GM21390 (cell line): ENCODE data around the gene UBE3A.
"Not testable (repeated sequence)": the region's sequence is repeated elsewhere in the genome, so short reads cannot be mapped to it uniquely, and the experiment has no call there.

ENCODE experiments used
- ATAC-seq: cut with Tn5 transposase; IDR thresholded peaks from one replicate; pipeline ENCODE4 v1.9.1; 2021; ENCODE audit not compliant: unreplicated experiment

The UBE3A gene

DNA sequence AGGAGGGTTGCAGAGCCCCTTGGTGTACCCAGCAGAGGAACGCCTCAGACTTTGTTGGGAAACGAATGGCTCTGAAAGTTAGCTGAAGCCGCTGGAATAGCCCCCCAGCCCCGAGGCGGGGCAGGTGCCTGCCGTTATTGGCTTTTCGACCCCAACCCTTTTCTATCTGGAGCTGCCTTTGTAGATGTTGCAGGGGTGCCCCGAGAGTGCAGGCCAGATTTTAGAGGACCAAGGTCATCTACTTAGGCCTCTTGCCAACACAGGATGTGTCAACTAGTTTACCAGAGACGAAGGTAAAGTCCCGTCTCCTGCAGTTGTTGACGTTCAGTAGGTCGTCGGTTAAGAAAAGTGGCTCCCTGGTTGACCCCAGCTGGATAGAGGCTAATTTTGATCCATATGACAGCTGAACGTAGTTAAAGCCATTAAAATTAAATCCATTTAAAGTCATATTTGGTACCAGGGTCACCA is 579 bp upstream of the UBE3A start:
- peak; percentile 7 for ATAC-seq

DNA sequence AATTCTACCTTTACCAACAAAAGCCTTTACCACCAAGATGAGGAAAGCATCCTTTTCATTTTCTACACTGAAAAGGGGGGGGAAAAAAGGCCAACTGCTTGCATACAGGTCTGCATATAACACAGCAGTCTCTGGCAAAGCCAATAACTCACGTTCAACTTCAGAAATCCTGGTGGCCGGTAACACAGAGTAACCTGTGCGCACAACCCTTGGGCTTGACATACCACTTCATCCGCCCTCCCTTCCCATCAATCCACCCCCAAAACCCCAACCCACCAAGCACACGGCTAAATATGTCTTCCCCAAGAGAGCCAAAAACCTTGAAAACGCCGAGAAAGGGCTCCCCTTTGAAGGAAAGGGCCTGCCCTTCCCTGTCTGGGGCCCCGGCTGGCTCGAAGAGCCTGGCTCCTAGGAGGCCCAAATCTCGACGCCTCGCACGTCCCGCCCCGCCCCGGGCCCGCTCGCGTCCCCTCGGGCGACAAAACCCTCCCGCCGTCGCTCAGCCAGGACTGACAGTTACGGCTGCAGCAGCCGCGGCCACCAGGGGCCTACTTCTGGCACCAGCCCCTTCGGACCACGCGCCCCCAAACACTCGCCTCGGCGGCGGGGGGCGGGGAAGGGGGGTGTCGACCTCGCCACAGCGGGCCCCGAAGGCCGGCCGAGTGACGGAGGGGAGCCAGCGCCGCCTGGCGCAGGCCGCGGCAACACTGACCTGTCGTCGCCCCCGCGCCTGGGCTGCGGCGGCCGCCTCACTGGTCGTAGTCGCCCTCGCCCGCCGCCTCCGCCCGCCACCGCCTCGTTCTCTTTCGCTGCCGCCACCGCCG is 835 bp downstream of the UBE3A start:
- ATAC-seq = peak; percentile 43

DNA sequence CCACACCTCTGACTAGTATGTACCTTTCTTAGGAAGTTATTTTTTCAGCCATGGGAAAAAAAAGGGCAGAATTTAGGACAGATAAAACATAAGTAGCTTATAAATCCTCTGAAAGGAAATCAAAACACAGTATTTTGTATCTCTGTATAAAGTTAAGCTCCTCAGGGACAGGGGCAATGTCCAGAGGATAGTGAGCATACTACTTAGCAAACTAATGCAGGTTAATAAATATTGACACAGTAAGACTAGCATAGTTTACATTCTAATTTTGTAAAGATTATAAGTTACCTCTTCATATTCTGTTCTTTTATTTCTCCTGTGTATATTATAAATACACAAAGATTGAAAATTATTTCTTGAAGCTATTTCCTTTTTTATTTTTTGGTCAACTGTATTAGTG is 2.1 kb downstream of the UBE3A start:
- no peak for ATAC-seq

DNA sequence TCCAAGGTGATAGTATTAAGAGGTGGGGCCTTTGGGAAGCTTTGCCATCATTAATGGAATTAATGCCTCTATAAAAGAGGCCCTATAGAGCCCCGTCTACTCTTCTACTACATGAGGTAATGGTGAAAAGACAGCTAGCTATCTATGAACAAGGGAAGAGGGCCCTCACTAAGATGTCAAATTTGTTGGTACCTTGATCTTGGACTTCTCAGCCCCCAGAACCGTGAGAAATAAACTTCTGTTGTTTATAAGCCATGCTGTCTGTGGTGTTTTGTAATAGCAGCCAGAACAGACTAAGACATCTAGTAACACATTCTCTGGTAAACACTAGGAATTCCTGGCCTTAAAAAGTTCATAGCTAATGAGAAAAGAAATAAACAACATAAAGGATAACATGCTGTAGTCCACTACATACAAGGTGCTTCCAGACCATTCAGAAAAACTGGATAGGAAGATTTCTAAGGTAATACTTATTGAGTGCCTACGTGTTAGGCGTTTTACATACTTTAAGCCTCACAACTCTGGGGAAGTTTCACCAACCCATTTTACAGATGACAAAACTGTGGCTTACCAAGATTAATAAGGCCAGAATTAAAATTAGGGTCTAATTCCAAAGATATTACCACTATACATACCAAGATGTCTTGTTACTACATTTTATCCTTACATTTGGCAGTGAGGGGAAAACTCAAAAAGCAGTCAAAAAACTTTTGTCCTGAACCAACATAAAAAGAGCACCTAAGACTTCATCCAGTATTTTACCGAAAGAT is 3.2 kb downstream of the UBE3A start:
- no peak for ATAC-seq

DNA sequence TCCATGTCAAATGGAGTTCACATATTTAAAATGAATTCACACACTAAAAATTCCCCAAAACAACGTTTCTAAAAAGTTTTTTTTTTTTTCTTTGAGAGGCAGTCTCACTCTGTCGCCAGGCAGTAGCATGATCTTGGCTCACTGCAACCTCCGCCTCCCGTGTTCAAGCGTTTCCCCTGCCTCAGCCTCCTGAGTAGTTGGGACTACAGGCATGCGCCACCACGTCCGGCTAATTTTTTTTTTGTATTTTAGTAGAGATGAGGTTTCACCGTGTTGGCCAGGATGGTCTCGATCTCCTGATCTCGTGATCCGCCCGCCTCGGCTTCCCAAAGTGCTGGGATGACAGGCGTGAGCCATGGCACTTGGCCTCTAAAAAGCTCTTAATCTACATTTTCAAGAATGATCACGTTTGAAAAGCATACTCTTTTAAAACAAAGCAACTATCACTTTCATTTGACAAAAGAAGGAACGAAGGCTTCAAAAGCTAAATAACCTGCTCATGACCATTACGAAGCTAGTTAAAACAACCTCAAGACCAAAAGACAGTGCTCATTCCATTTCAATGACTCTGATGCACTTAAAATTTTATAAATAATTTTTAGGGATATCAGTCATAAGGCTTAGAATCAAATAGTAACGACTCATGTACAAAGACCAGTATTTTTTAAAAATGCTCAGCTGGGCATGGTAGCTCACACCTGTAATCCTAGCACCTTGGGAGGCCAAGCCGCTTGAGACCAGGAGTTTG is 5.5 kb downstream of the UBE3A start:
- no peak for ATAC-seq

DNA sequence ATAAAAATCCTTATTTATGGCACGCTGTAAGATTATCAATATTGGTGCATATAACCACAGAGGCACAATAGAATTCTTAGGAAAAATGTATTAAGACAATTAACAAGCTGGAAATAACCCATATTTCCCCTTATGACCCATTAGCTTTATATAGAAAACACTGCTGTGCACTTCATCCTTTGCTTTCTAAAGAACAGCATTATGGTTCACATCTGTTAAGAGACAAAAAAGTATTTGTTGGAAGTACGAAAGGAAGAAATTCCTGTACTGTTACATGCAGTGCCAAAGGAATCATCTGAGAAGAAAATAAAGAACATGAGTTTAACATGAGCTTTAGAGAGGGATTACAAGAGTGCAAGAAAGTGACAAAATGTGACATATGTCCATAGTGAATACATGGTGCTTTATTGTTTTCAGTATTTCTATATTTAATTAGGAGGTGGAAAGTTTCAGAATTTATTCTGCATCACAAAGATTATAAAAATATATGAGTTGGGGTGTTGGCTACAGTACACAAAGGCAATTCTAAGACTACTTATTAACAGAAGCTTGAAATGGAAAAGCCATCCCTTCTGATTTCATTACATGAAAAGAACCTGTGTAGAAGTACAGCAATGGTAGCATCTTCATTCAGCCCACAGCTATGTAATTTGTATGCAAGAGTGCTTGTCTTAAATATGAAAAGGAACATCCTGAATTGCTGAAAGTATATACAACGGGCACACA is 6.8 kb downstream of the UBE3A start:
- no peak for ATAC-seq

DNA sequence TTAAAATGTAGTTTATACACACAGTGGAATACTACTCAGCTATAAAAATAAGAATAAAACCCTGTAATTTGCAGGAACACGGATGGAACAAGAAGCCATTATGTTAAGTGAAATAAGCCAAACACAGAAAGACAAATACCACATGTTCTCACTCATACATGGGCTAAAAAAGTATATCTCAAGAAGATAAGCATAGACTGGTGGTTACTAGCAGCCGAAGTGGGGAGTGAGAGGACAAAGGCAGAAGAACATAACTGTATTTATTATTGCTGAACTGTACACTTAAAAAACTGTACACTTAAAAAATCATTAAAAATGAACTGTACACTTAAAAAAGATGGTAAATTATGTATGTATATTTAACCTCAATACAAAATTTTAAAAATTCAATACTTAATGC is 11.0 kb downstream of the UBE3A start:
- no peak for ATAC-seq

DNA sequence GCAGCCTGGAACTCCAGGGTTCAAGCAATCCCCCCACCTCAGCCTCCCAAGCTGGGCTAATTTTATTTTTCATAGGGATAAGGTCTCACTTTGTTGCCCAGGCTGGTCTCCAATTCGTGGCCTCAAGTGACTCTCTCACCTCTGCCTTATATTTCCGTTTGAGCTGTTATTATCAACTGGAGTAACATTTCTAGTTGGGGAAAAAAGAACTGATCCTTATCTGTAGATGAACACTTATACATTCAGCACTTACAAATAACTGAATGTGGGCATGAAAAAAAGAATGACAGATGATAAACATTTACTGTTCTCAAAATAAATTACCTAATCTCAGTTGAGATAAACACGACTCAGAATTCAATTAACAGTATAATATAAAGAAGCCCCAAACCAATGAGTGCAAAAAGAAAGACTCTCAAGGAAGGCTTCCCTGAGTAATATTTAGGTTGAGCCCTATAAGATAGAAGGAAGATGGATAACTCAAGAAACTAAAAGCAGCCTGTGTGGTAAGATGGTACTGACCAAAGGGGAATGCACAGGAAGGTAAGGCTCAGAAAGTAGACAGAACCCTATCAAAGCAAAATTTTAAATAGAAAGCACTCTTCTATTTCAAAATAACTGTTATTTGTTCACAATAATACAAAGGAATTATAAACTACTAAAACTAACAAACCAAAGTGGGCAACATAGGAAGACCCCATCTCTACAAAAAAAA is 11.8 kb downstream of the UBE3A start:
- no peak for ATAC-seq

DNA sequence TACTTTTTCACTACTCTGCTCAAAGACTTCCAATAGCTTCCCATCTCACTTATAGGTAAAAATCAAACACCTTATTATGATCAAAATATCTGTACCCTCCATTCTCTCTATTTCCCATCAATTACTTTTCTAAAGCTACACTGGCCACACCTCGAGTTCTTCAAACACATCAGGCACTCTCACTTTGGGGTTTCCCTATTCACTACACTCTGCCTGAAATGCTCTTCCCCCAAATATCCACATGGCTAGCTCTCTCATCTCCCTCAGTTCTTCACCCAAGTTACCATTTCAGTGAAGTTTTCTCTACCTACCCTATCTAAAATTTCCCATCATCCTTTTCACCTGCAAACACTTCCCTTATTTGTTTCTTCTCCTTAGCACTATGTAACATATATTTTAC is 14.8 kb downstream of the UBE3A start:
- no peak for ATAC-seq

DNA sequence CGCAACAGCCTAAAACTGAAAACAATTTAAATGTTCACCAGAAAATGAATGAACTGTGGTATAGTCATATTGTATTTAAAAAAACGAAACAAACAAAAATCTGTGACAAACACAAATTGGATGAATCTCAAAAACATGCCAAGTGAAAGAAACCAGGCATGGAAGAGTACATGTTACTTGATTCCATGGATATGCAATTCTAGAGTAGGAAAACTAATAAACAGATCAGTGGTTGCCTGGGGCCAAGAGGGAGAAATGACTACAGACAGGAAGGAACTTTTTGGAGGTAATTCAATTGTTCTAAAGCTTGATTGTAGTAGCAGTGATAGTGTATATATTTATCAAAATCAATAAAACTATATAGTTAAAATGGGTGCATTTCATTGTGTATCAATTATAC is 16.8 kb downstream of the UBE3A start:
- ATAC-seq = no peak

DNA sequence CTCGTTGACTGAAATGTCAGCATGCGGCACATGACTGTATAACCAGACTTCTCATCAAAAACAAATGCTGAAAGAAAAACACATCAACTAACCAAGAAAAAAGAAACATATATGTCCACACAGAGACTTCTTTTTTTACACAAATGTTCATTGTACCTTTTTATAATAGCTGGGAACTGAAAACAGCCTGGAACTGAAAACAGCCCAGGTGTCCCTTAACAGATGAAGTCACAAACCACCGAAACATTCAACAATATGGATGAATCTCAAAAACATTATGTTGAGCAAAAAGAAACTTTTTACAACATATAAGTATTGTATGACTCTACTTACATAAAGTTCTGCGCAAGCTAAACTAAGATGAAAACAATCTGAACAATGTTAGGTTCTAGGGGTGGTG is 20.6 kb downstream of the UBE3A start:
- no peak for ATAC-seq

DNA sequence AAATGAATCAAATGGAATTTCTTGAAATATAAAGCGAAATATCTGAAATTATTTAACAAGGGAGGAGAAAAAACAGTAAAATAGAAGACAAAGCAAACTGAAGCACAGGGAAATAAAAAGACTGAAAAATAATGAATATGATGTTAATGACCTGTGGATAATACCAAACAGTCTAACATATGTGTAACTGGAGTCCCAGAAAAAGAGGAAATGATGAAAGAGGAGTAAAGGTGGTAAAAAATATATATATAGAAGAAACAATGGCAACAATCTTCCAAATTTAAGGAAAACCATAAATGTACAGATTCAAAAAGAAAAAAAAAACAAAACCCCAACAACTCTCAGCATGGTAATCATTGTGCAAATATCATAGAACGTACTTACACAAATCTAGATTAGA is 21.2 kb downstream of the UBE3A start:
- no peak for ATAC-seq

DNA sequence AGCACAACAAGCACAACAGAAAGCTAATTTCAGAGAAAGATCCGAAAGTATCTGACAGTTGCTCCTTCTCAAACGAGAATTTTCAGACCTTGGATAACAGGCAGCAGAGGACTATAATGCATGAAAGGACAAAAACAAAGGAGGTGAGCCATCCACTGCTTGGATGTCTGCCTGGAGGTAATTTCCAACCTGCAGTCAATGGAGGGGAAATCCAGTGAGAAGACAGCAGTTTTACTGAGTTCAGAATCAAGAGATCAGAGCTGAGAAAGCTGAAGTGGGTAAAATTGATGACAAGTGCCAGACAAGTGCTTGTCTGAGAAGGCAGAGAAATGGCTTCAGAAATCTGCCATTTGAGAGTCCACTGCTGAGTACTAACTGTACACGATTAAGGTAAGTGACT is 22.1 kb downstream of the UBE3A start:
- no peak for ATAC-seq

DNA sequence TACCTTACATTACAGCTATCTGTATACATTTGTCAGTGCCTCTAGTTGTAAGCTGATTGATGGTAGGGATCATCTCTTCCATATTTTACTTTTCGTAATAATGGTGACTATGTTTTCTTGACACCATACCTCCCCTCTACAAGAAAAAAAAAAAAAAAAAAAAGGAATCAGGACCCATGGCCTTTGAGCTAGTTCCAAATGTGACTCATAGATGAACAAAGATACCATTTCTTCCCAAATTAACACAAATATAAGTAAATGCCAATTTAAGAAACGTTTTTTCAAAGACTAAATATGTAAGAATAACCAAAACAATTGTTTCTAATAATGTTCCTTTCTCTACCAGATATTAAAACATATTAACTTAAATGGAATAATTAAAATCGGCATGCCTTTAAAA is 23.1 kb downstream of the UBE3A start:
- no peak for ATAC-seq

DNA sequence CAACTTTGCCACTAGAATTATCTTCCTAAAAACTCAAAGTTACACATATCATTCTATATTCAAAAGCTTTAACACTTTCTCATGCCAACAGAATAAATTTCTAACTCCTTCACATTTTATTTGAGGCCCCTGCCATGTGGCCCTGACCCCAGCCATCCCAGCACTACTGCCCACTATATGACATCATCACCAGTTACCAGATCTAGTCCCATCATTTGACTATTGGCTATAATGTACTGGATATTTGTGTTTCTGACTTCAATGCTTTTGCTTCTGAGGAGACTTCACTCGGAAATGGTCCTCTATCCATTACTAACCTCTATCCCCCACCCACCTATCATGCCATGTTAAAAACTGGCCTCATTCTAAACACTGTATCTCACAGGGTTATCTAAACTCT is 23.6 kb downstream of the UBE3A start:
- no peak for ATAC-seq

DNA sequence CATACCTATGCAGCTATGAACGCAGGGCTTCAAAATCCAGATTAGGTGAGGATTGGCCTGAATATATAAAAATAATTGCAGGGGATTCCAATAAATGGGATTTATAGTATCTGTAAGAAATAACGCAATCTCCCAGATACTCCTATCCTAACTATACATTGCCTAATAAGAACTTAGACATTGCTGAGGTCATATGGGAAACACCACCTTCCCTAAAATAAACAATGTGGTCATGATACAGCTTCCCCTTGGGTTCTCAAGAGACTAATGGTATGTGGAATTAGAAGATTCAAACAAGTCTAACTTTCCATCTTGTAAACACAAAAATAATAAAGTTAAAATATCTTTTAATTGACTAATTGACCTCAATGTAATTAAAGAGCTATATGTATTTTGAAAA is 28.2 kb downstream of the UBE3A start:
- ATAC-seq = no peak

DNA sequence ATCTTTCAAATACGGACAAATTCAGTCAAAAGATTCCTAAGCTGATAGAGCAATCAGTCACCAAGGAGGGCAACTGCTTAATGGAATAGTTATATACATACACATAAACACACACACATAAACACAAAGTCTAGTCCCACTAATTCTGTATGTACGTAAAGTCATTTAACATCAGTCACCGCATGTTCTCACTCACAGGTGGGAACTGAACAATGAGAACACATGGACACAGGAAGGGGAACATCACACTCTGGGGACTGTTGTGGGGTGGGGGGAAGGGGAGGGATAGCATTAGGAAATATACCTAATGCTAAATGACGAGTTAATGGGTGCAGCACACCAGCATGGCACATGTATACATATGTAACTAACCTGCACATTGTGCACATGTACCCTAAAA is 29.1 kb downstream of the UBE3A start:
- not testable (repeated sequence) for ATAC-seq

DNA sequence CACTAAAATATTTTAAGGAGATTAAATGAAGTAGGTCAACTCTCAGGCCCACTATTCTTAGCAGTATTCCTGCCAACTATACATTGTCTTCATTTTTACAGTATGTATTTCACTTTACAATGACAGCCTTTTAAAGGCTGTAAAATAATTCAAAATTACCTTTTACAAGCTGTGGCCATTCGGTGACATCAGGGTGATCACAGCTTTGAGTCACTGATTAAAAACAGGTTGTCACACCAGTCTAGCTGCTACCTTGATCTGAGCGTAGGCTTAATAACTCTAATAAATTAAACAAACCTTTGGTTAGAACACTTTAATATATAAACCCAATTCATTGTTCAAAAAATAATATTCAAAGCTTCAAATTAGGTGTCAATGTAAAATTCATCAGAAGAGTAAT is 29.9 kb downstream of the UBE3A start:
- ATAC-seq = no peak

DNA sequence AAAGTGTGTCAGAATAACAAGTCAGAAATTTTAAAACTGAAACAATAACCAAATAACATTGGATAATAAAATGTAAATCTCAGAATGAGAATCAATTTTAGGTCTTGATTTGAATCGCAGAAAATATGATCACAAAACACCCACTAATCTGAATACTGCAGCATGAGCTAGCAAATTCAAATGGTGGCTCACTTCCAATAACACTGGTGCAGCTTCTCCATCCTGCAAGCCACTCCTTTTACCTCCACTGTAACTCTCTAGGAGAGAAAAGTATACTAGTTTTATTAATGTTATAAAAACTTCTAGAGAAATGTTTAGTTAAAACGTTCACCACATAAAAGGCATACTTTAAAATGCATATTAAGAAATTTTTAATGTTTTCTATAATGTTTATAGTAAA is 30.4 kb downstream of the UBE3A start:
- ATAC-seq = no peak

DNA sequence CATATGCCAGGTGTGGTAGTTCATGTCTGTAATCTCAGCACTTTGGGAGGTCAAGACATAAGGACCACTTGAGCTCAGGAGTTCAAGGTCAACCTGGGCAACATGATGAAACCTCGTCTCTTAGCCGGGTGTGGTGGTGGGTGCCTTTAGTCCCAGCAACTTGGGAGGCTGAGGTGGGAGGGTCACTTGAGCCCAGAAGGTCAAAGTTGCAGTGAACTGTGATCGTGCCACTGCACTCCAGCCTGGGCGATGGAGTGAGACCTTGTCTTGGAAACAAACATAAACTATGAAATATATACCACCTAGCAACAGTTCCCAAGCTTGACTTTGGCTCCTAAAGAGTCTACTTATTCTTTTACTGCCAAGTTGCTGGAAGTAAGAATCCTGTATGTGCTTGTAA is 30.9 kb downstream of the UBE3A start:
- no peak for ATAC-seq
